ENCODE measurements around the gene UTP18.

GRCh38 chr17:51335006-51335590 lies 74.8 kb downstream of the UTP18 start:
- no peak for TF ChIP-seq ZBTB33 (IDR thresholded peaks at IDR 0.05)
- TF ChIP-seq, protein P1, sequence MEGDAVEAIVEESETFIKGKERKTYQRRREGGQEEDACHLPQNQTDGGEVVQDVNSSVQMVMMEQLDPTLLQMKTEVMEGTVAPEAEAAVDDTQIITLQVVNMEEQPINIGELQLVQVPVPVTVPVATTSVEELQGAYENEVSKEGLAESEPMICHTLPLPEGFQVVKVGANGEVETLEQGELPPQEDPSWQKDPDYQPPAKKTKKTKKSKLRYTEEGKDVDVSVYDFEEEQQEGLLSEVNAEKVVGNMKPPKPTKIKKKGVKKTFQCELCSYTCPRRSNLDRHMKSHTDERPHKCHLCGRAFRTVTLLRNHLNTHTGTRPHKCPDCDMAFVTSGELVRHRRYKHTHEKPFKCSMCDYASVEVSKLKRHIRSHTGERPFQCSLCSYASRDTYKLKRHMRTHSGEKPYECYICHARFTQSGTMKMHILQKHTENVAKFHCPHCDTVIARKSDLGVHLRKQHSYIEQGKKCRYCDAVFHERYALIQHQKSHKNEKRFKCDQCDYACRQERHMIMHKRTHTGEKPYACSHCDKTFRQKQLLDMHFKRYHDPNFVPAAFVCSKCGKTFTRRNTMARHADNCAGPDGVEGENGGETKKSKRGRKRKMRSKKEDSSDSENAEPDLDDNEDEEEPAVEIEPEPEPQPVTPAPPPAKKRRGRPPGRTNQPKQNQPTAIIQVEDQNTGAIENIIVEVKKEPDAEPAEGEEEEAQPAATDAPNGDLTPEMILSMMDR (IDR thresholded peaks at IDR 0.05; ENCODE audit: low read depth, low read length, missing input control): no peak
- TF ChIP-seq, protein P2, sequence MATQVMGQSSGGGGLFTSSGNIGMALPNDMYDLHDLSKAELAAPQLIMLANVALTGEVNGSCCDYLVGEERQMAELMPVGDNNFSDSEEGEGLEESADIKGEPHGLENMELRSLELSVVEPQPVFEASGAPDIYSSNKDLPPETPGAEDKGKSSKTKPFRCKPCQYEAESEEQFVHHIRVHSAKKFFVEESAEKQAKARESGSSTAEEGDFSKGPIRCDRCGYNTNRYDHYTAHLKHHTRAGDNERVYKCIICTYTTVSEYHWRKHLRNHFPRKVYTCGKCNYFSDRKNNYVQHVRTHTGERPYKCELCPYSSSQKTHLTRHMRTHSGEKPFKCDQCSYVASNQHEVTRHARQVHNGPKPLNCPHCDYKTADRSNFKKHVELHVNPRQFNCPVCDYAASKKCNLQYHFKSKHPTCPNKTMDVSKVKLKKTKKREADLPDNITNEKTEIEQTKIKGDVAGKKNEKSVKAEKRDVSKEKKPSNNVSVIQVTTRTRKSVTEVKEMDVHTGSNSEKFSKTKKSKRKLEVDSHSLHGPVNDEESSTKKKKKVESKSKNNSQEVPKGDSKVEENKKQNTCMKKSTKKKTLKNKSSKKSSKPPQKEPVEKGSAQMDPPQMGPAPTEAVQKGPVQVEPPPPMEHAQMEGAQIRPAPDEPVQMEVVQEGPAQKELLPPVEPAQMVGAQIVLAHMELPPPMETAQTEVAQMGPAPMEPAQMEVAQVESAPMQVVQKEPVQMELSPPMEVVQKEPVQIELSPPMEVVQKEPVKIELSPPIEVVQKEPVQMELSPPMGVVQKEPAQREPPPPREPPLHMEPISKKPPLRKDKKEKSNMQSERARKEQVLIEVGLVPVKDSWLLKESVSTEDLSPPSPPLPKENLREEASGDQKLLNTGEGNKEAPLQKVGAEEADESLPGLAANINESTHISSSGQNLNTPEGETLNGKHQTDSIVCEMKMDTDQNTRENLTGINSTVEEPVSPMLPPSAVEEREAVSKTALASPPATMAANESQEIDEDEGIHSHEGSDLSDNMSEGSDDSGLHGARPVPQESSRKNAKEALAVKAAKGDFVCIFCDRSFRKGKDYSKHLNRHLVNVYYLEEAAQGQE (IDR thresholded peaks at IDR 0.05): no peak
